ENCODE data around the gene MAPK4.
"Not testable (repeated sequence)": the region's sequence is repeated elsewhere in the genome, so short reads cannot be mapped to it uniquely, and the experiment has no call there.

The MAPK4 gene

DNA sequence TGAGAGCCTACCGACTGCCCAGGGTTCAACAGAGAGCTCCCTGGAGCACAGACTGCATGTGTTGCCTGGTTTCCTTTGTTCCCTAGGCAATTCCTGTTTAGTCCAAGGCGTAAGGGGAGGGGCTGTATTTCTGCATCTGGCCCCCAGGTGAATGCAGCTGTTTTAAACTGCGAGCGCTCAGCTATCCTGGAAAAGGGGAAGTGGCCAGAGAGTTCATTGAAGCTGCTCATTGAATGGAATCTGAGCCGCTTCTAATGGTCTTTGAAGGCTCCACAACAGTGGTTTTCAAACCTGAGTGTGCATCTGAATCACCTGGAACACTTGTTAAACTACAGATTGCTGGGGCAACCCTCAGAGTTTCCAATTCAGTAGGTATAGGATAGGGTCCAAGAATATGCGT is 18.1 kb downstream of the MAPK4 start:
- no peak for DNase-seq

DNA sequence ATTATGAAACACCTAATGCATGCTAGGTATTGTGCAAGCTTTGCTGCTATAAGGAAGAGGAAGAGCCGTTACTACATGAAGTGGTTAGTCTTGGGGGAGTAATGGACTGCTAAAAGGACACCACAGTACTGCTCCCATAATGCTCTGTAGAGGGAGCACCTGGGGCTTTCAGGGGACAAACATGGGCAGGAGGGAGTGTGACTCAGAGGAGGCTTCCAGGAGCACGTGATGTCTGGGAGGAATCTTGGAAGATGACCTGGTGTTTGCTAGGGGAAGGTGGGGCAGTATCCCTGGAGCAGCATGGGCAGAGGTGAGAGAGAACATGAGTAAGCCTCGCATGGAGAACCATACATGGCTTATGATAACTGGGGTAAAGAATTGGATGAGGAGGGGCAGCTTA is 18.8 kb downstream of the MAPK4 start:
- no peak for DNase-seq

DNA sequence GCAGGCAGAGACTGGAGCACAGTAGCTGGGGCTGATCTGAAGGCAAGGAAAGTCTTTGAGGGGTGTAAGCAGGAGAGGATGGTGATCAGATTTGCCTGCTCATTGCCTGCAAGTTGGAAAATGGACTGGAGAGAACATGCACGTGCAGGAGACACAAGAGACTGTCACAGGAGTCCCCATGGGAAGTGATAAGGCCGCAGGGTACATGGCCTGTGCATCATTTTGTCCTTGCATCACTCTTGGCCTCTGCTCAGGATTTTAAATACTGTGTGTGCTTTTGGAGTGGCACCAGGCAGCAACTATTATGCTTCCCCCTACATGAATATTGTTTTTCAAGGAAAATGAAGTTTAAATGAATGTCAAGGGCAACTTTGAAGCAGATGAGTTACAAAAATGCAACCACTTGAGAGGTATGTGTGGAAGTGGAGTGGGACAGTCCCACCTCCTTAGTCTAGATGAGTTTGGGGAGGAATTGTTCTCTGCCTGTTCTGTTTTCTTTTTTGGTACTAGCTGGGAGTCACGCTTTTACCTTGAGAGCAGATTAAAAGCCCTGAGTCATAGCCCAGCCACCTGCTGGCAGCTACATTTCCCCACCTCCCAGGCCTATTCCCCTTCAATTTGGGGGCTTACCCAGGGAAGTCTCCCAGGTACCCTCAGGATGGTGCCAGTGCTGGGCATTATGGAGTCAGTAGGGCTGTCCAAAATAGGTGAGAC is 19.3 kb downstream of the MAPK4 start:
- DNase-seq, result no peak

DNA sequence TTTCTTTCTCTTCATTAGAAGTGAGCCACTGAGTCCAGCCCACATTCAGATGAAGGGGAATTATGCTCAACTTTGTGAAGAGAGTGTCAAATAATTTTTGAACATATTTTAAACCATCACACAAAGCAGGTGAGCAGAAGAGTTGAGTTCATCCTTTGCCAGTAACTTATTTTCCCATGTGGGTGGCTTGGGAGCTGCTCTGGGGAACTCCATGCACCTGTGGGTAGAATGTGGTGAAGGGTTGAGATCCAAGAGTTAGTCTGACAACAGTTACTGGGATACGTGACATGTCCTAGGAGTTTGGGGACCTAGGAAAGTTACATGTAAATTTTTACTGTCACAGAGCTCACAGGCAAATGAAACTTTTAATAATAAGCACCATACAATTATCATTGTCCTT is 21.6 kb downstream of the MAPK4 start:
- no peak for DNase-seq

DNA sequence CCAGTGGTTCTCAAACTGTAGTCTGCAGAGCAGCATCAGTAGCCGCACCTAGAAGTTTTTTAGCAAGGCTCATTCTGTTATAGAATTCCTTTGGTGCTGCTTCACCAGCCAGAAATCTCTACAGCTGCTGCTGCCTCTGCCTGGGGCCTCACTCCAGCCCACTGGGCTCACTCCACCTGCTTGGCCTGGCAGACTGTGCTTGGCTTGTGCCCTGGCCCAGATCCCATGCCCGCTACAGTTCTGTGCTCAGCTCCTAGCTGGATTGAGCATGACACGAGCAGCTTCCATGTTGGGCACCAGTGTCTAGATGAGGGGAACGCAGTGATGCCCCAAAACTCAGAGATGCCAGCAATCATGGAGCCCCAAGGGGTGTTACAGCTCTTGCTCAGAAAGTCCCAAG is 22.6 kb downstream of the MAPK4 start:
- DNase-seq, result no peak

DNA sequence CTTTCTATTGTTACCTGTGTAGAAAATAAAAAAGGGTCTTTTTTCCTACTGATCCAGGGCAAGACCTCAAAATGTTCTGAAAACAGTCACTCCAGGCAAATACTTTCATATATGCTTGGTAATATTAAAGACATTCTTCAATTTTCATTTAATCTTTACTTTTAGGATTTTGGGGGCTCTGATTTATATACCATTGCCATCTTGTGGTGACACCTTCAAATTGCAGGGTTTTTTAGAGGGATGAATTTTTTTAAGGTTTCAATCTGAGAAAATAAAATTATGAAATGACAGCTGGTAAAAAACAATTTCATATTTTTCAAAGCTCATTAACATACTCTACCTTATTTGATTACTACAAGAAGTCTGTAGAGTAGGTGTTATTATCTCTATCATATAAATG is 26.8 kb downstream of the MAPK4 start:
- DNase-seq, result no peak

DNA sequence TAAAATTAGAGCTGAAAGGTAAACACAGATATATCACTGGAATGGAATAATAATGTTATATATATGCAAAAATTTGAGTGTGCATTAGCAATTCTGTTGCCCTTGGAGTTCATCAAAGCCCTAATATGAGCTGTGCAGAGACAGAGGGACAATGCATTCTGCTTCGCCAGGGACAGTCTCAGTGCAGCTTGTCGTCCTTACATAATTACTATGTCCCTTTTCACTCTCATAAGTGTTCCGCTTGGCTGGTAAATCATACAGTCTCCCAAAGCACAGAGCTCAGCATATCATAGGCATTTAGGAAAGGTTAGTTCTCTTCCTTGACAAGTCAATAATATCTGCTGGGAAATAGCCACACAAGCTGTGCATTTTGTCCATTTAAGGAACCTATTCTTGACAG is 30.7 kb downstream of the MAPK4 start:
- DNase-seq, result no peak

DNA sequence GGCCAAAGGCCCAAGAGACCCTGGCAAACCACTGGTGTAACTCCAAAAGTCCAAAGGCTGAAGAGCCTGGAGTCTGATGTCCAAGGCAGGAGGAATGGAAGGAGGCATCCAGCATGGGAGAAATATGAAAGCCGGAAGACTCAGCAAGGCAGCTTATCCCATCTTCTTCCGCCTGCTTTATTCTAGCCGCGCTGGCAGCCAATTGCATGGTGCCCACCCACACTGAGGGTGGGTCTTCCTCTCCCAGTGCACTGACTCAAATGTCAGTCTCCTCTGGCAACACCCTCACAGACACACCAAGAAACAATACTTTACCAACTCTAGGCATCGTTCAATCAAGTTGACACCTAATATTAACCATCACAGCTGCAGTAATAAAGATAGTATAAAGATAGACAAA is 34.1 kb downstream of the MAPK4 start:
- DNase-seq, result no peak

DNA sequence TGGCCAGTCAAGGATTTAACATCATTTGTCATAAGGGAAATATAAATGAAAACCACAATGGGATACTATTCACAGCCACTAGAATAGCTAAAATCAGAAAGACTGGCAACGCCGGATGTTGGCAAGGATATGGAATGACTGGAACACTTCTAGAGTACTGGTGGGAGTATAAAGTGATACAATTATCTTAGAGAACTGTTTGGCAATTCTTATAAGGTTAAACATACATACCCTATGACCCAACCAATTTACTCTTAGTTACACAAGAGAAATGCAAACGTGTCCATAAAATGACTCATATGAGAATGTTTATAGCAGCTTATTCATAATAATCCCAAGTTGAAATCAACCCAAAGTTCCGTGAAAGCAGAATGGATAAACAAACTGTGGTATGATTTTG is 35.1 kb downstream of the MAPK4 start:
- DNase-seq, result no peak

DNA sequence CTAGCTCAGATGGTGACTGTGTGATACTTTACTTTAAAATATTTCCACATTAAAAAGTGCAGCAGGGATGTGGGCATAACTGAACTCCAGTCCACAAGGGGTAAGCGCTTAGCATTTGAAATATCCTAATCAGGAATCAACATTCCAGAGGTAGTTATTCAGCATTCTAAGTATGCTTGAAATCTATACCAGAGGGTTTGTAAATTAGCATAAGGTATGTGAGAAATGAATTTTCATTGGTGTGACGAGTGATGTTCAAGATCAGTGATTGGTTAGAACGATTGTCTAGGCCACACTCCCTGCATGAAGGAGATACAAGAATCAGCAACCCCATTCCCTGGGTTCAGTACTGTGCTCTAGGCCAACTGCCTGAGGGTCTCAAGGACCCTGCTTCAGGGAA is 42.6 kb downstream of the MAPK4 start:
- no peak for DNase-seq

DNA sequence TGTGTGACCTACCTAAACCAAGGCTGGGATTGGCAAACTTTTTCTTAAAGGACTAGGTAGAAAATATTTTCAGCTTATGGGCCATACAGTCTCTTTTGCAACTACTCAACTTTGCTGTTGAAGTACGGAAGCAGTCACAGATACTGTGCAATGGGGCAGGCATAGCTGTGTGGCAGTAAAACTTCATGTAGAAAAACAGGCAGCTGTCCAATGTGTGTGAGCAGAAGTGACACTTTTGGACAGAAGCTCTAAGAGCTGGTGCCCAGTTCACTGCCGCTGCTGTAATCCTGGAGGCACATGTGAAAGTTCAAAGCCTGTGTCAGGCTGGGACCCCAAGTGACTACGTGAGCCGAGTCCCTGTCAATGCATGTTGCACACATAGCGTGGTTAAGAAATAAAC is 46.7 kb downstream of the MAPK4 start:
- no peak for DNase-seq

DNA sequence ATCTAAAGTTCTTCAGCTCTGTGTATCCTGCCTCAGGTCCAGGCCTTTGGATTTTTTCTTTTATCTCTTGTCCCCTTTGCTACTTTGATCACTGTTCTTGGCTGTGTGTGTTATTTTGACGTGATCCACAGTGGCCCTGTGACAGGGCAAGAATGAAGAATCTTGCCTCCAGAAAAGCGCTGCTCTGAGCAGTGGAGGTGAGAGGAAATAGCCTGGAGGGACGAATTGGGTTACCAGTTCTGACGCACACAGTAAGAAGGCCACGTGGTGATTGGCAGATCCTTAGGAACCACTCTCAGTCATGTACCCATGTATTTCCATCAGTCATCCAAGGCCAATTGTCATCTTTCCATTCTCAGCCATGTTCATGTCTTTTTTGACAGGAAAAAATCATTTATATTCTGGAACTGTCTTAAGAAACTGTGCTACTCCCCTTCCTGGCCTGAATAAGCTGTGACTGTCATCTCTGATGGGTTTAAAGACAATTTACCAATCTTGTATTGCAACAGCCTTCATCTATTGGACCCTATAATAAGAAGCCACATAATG is 47.6 kb downstream of the MAPK4 start:
- DNase-seq, result no peak

DNA sequence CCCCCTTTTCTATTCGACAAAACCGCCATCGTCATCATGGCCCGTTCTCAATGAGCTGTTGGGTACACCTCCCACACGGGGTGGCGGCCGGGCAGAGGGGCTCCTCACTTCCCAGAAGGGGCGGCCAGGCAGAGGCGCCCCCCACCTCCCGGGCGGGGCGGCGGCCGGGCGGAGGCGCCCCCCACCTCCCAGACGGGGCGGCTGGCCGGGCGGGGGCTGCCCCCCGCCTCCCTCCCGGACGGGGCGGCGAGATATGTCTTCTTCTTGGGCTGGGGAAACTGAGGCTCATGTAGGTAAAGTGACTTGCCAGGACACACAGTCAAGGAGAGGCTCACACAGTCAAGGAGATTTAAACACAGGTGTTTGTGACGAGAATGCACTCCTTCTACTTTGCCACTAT is 49.3 kb downstream of the MAPK4 start:
- DNase-seq, result not testable (repeated sequence)

DNA sequence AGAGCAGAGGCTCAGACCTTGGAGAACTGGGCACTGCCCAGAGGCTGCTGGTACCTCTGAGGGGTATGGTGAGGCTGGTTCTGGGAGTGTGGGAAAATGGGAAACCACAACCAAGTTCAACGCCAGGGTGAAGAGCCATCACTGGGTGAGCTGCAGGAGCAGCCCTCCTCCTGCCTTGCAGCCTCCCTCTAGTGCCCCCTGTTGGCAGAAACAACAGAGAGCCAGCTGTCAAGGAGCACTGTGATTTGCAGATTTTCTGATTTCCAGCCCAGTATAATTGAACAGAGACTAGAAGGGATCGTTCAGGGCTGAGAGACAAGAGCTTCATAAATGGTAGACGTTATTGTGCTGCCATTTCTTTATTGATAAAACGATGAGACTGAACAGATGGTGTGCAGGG is 50.5 kb downstream of the MAPK4 start:
- DNase-seq, result no peak

DNA sequence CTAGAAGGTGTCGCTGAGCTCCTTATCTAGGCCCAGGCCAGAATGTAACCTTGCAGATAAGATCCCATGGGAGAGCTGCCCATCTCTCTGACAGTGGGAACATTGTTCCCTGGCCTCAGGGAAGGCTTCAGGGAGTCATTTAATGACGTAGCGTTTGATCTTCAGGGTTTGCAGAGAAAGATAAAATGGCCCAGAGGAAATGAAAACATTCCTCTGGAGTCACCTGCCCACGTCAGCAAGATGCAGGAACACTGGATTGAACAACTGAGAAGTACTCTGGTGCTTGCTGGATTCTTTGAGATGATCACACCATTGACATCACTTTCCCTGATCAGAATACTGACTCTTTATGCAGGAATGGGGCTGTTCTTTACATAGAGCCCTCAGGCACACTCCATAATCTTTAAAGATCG is 51.6 kb downstream of the MAPK4 start:
- no peak for DNase-seq

DNA sequence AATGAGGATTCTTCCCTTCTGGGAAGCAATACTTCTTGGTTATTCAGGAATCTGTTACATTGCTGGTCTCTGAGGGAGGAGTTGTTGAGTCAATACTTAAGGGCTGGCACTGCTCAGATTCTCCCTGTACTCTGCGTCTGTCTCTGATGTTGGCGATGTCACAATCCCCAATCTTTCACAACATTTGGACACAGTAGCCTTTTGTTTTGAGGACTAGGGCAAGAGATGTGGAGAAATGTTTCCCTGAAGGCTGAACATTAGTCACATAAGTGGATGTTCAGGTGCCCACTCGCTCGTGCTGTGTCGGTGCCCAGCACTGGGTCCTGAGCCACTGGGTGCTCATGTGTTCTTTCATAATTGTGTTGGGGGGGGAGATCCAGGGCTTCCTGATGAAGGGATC is 55.0 kb downstream of the MAPK4 start:
- DNase-seq, result no peak

DNA sequence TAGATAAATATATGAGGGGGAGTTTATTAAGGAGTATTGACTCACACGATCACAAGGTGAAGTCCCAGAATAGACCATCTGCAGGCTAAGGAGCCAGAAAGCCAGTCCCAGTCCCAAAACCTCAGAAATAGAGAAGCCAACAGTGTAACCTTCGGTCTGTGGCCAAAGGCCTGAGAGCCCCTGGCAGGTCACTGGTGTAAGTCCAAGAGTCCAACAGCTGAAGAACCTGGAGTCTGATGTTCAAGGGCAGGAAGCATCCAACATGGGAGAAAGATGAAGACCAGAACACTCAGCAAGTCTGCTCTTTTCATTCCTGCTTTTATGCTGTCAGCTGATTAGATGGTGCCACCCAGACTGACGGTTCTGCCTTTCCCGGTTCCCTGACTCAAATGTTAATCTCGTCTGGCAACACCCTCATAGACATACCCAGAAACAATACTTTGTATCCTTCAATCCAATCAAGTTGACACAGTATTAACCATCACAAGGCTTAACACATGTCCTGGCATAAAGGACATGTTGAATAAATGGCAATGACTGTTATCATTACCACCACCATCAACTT is 56.7 kb downstream of the MAPK4 start:
- no peak for DNase-seq

DNA sequence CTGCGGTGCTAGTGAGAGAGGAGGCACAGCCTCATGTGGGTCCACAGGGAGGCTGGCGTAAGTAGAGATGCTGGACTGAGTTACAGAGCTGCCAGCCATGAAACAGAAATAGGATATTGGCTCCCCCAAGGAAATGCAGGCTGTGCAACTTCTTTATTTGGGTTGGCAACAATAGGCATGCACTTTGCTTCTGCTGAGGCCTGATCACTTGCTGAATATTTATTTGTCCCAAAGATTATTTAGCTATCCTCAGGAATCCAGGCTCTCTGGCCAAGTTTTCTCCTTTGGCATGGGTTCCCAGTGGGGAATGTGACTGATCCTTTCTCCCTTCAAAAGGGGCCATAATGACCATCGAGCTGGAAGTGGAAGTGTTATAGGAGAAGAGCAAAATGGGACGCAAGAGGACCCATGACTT is 60.0 kb downstream of the MAPK4 start:
- no peak for DNase-seq

DNA sequence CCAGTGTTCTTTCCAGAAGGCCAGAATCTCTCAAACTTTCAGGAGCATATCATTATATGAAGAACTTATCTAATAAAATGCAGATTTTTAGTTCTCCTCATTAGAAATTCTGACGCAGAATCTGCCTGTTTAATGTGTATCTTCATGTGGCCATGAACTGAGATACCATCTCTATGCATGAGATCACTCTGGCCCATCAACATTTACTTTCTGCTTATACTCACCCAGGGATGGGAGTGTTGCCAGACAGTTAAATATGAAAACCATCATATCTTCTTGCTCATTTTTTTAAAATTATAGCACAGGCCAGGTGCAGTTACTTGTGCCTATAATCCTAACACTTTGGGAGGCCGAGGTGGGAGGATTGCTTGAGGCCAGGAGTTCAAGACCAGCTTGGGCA is 60.4 kb downstream of the MAPK4 start:
- DNase-seq, result no peak

DNA sequence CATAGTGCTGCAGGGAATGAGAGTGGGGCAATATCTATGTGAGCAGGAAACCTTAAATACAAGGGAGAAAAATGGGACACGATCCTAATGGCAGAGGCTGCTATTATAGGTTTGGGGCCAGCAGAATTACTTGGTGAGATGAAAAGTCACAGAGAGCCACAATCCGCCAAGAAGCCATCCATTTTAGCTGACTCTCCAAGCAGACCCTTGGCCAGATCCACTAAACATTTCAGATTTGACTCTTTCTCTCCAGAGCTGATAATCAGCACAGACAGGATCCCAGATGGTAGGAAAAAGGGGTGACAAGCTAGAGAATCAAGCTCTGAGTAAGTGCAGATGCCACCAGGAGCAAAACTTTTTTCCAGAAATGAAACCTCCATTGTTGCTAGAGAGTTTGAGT is 61.5 kb downstream of the MAPK4 start:
- no peak for DNase-seq

DNA sequence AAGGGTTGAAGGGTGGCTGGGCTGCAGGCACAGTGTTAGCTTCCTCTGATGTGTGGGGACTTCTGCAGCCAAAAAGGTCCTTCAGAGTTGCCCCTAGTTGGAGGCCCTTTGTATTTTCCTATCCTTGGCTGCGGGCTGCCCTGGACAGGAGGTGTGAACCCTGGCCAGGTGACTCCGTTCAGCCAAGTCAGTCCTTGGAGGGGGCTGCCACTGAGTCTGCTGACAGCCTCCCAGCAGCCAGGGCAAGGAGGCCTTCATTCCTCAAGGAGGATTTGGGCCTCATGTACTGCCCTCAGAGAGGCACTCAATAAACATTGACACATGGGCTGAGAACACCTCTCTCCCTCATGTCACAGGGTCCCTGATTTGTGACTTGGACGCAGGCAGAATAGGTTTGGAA is 62.4 kb downstream of the MAPK4 start:
- DNase-seq, result no peak

DNA sequence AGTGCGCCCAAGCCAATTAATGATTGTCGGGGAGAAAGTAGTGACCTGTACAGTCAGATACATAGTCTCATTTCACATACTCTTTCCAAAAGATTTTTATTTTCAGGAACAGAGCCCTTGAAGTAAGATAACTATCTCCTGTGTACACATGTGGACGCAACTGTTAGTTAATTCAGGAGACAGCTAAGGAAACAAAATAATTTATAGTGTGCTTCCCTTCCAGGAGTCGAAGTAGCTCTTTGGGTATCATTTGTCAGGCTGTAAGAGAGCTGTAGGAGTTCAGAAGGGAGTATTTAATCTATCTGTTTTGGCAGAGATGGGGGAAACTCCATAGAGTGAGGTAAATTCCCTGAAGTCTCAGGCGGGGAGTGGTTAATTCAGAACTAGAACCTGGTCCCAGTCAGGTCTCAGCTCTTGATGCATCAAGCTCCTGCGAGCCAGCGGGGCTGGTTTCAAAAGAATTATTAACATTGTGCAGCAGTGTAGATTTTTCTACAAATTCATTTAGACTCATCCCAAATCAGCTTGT is 63.0 kb downstream of the MAPK4 start:
- no peak for DNase-seq

DNA sequence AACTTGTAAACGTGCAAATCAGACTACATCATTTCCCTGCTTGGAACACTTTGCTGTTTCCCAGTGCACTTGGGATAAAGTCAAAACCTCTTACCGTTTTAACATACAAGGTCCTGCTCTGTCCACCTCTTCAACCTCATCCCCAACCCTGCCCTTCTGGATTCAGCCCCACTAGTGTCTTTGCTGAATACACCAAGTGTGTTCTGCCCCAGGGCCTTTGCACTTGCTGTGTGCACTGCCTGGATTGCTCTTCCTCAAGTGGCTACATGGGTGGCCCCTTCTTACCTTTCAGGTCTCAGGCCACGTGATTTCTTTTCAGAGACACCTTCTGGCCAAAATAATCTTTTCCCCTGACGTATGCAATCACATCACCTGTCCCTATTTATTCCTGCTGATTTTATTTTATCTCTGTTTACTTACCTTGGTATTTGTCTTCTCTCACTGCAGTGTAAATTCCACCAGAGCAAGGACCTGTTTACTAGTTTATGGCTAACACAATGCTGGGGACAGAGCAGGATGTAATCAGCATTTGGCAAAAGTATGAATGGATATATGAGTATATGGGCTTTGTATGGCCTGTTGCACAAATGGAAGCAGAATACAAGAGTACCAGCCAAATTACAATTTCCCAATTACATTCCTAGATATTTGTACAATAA is 63.9 kb downstream of the MAPK4 start:
- no peak for DNase-seq

DNA sequence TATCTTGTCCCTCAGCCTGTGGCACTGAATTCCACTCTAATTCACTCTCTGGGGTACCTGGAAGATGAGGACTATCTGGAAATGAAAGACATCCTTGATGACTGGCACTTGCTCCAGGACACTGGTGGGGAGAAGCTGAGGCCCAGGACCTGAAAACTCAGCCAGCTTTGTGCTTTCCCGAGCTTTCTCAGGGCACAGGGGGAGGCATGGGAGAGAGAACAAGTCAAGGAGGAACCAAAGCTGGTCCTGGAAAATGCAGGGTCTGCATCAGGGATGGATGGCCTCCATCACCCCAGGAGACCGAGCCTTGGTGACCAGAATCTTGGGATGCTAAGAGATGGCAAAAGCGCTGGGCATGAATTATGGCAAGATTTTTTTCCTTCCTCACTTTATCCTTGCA is 65.1 kb downstream of the MAPK4 start:
- no peak for DNase-seq
